ENCODE results near the gene TEX11.

- TF ChIP-seq EP300 (IDR thresholded peaks at IDR 0.05; ENCODE audit: borderline replicate concordance in 1 of 2, control insufficient read depth in 1 of 2, low read depth in 2 of 2, low read length in 2 of 2) (no peak), ZBTB4 (CRISPR knock-in tag; IDR thresholded peaks at IDR 0.05) (no peak), PRDM15 (CRISPR knock-in tag; IDR thresholded peaks at IDR 0.05) (no peak), POLR2A (IDR thresholded peaks at IDR 0.05; ENCODE audit: low read depth, low read length) (no peak), JUNB (IDR thresholded peaks at IDR 0.05) (no peak), MXI1 (IDR thresholded peaks at IDR 0.05; ENCODE audit: low read depth, low read length) (no peak), ZZZ3 (IDR thresholded peaks at IDR 0.05; ENCODE audit: control insufficient read depth, insufficient read length, low read depth) (no peak), REST (IDR thresholded peaks at IDR 0.05; ENCODE audit: low read depth, low read length) (no peak), CHD4 (IDR thresholded peaks at IDR 0.05) (no peak), CTCF (IDR thresholded peaks at IDR 0.05 in 2 of 3, conservative IDR thresholded peaks at IDR 0.05 in 1 of 3; ENCODE audit: control insufficient read depth in 2 of 3, extremely low read depth in 1 of 3, insufficient read depth in 1 of 3, low read depth in 3 of 3, low read length in 3 of 3) (no peak), NKRF (conservative IDR thresholded peaks at IDR 0.05) (no peak), MEF2A (IDR thresholded peaks at IDR 0.05; ENCODE audit: insufficient read depth, low read depth, low read length) (no peak), POLR2AphosphoS5 (IDR thresholded peaks at IDR 0.05; ENCODE audit: low read length) (no peak), YY1 (IDR thresholded peaks at IDR 0.05; ENCODE audit: low read depth, low read length) (no peak)
These were observed 399.4 kb downstream of the TEX11 start for GRCh38 chrX:70509078-70509477.

Measured in GM12878 (cell line).